Type B pancreatic cell (in vitro differentiated cells): ENCODE measurements around the gene KPNA1. TPM values are rescaled to one million over a fixed set of nuclear protein-coding genes. Genes with fewer than 3 reads are reported as not detected.
"Not testable (repeated sequence)": the region's sequence is repeated elsewhere in the genome, so short reads cannot be mapped to it uniquely, and the experiment has no call there.

ENCODE experiments used
- DNase-seq: peaks from one replicate; pipeline ENCODE4 v3.0.0; 2021; ENCODE audit warnings: mixed read lengths; ENCODE audit not compliant: unreplicated experiment; ENCODE audit errors: extremely low spot score
- H3K27ac Mint-ChIP-seq: 2 replicates; pipeline ENCODE4 v1.8.0; 2021; ENCODE audit warnings: mild to moderate bottlenecking, mixed read lengths
- H3K27me3 Mint-ChIP-seq: 2 replicates; pipeline ENCODE4 v1.8.0; 2021; ENCODE audit warnings: mixed read lengths
- H3K36me3 Mint-ChIP-seq: 2 replicates; pipeline ENCODE4 v1.8.0; 2021; ENCODE audit warnings: mixed read lengths
- H3K4me1 Mint-ChIP-seq: one replicate; pipeline ENCODE4 v1.8.0; 2021; ENCODE audit warnings: mixed read lengths; ENCODE audit not compliant: unreplicated experiment
- H3K4me3 Mint-ChIP-seq: 2 replicates; pipeline ENCODE4 v1.8.0; 2021; ENCODE audit warnings: mild to moderate bottlenecking, mixed read lengths
- H3K9me3 Mint-ChIP-seq: 2 replicates; pipeline ENCODE4 v1.8.0; 2021; ENCODE audit warnings: mixed read lengths
- CTCF ChIP-seq: fragments of 200-600 bp; sonication (generic); conservative IDR thresholded peaks from 2 replicates; pipeline ENCODE4 v1.5.0; 2021; ENCODE audit warnings: antibody characterized with exemption, mild to moderate bottlenecking
- total RNA-seq: library from RNA; stranded (reverse); gene quantifications from 2 replicates; pipeline ENCODE4 v1.2.1, GENCODE V29; 2021; ENCODE audit warnings: low replicate concordance

Gene KPNA1
- total RNA-seq, 1 donor from 2014 or later: 67.7 TPM

- H3K36me3 Mint-ChIP-seq: peaks cover 22% of the 10 kb centered on the region
- DNase-seq: no peak
- no peaks in the 10 kb centered on the region for H3K4me1 Mint-ChIP-seq
- H3K9me3 Mint-ChIP-seq: no peaks in the 10 kb centered on the region
- no peak overlapping the region for H3K4me3 Mint-ChIP-seq
- no peak for TF ChIP-seq CTCF
- H3K27ac Mint-ChIP-seq: no peak overlapping the region
- H3K27me3 Mint-ChIP-seq: no peaks in the 10 kb centered on the region
Measured at GRCh38 chr3:122462406-122462805, 52.3 kb downstream of the KPNA1 start.

- no peaks in the 10 kb centered on the region for H3K4me1 Mint-ChIP-seq
- no peak for TF ChIP-seq CTCF
- no peaks in the 10 kb centered on the region for H3K9me3 Mint-ChIP-seq
- H3K27me3 Mint-ChIP-seq: no peaks in the 10 kb centered on the region
- no peak for DNase-seq
- no peak overlapping the region for H3K27ac Mint-ChIP-seq
- peaks cover 18% of the 10 kb centered on the region for H3K36me3 Mint-ChIP-seq
- H3K4me3 Mint-ChIP-seq: no peak overlapping the region
Measured at GRCh38 chr3:122461806-122462205, 52.9 kb downstream of the KPNA1 start.

- Mint-ChIP-seq H3K4me3 (no peak overlapping the region), H3K27ac (no peak overlapping the region), H3K9me3 (no peaks in the 10 kb centered on the region), H3K4me1 (no peaks in the 10 kb centered on the region), H3K36me3 (peaks cover 14% of the 10 kb centered on the region), H3K27me3 (no peaks in the 10 kb centered on the region)
- no peak for DNase-seq
- TF ChIP-seq CTCF: peak; percentile 68
Measured at GRCh38 chr3:122458992-122459391, 55.7 kb downstream of the KPNA1 start.

DNA sequence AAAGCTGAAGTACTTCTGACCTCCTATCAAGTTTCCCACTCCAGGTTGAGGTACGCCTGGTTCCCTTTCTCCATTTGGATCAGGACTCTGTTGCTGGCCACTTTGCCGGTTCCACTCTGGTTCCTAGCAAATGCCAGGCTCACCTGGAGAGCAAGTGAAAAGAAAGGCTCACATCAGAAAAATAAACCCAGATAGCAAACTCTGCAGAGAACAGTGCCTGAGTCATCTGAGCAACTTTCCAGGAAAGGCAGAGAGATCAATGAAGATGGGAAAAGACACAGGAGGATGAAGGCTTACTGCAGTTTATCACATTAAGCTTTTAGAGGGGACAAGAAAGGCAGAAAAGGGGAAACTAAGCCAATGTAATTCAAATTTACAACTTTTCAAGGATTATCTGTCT, 57.0 kb downstream of the KPNA1 start:
- Mint-ChIP-seq H3K27ac (no peak overlapping the region), H3K27me3 (no peaks in the 10 kb centered on the region), H3K36me3 (peaks cover 12% of the 10 kb centered on the region)

GRCh38 chr3:122456074-122456473, 58.7 kb downstream of the KPNA1 start:
- H3K27ac Mint-ChIP-seq: no peak overlapping the region
- H3K4me3 Mint-ChIP-seq: no peak overlapping the region
- H3K36me3 Mint-ChIP-seq: peaks cover 13% of the 10 kb centered on the region
- no peaks in the 10 kb centered on the region for H3K9me3 Mint-ChIP-seq
- no peaks in the 10 kb centered on the region for H3K27me3 Mint-ChIP-seq
- TF ChIP-seq CTCF: no peak
- H3K4me1 Mint-ChIP-seq: no peaks in the 10 kb centered on the region
- no peak for DNase-seq

More for the DNA sequence above, 57.0 kb downstream of the KPNA1 start:
- no peak for DNase-seq
- TF ChIP-seq CTCF: no peak
- H3K4me3 Mint-ChIP-seq: no peak overlapping the region
- no peaks in the 10 kb centered on the region for H3K9me3 Mint-ChIP-seq
- no peaks in the 10 kb centered on the region for H3K4me1 Mint-ChIP-seq

DNA sequence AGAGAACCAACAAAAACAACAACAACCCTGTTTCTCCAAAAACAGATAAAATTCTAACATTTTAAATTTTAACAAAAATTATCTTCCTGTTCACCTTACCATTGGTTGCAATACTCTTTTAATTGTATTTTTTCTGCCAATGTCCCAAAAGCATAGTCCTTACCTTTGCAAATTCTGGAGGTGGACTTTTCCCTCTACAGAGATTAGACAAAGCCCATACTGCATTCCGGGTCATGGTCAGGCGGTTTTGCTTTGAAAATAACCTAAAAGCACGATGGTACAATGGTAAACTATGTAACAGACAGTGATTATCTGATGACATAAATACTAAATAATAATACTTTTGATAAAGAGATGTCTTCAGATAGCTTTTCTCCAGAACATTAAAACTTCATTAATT, 63.4 kb downstream of the KPNA1 start:
- Mint-ChIP-seq H3K27me3 (no peaks in the 10 kb centered on the region), H3K4me1 (no peaks in the 10 kb centered on the region), H3K4me3 (no peak overlapping the region), H3K9me3 (no peaks in the 10 kb centered on the region), H3K27ac (no peak overlapping the region), H3K36me3 (peaks cover 40% of the 10 kb centered on the region)
- TF ChIP-seq CTCF: no peak
- no peak for DNase-seq

DNA sequence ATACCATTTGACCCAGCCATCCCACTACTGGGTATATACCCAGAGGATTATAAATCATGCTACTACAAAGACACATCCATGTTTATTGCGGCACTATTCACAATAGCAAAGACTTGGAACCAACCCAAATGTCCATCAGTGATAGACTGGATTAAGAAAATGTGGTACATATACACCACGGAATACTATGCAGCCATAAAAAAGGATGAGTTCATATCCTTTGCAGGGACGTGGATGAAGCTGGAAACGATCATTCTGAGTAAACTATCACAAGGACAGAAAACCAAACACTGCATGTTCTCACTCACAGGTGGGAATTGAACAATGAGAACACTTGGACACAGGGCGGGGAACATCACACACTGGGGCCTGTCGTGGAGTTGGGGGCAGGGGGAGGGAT, 66.5 kb downstream of the KPNA1 start:
- not testable (repeated sequence) for H3K4me3 Mint-ChIP-seq, H3K27ac Mint-ChIP-seq, H3K4me1 Mint-ChIP-seq, H3K27me3 Mint-ChIP-seq, DNase-seq
- peaks cover 65% of the 10 kb centered on the region for H3K36me3 Mint-ChIP-seq
- H3K9me3 Mint-ChIP-seq: peaks cover 10% of the 10 kb centered on the region

DNA sequence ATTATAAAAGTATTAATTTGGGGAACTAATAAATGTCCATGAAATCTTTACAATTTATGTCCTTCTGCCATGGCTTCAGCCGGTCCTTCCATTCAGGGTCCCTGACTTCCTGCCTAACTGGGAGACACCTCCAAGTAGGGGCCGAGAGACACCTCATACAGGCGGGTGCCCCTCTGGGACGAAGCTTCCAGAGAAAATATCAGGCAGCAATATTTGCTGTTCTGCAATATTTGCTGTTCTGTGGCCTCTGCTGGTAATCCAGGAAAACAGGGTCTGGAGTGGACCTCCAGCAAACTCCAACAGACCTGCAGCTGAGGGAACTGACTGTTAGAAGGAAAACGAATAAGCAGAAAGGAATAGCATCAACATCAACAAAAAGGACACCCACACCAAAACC, 70.2 kb downstream of the KPNA1 start:
- DNase-seq, H3K4me3 Mint-ChIP-seq, H3K4me1 Mint-ChIP-seq, H3K27me3 Mint-ChIP-seq: not testable (repeated sequence)
- peak overlapping the region; percentile 68 for H3K27ac Mint-ChIP-seq
- peaks cover 10% of the 10 kb centered on the region for H3K9me3 Mint-ChIP-seq
- H3K36me3 Mint-ChIP-seq: peaks cover 86% of the 10 kb centered on the region
